ENCODE measurements around the gene BRWD1. TPM values are rescaled to one million over a fixed set of nuclear protein-coding genes. Genes with fewer than 3 reads are reported as not detected.

BRWD1 gene
- total and polyA plus RNA-seq, 7 donors, result 8.3 to 92.5 (median 53.5) TPM

DNA sequence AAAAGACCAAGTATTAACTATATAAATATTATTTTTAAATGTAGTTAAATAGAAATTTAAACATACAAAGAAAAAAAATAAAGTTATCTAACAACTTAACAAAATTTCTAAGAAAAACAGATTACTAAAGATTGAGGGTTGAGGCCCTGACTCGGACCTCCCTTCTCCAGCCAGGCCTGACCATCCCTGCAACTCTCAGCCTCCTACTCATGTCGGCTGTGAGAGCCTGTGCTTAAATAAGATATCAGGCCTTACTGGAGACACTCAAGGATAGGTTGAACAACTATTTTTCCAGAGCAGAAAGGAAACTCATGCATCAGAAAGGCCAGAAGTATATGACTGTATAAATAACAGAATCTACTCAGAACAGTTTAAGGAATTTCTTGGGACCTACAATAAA, 97.1 kb downstream of the BRWD1 start:
- 89 to 97% methylated on average over 2 of the region's 2 CpGs for WGBS, 2 donors
- TF ChIP-seq POLR2AphosphoS5 (IDR thresholded peaks at IDR 0.05), result no peak
- no peak for TF ChIP-seq POLR2A (IDR thresholded peaks at IDR 0.05)
- no peak for TF ChIP-seq EP300 (IDR thresholded peaks at IDR 0.05)
- TF ChIP-seq, protein P1, sequence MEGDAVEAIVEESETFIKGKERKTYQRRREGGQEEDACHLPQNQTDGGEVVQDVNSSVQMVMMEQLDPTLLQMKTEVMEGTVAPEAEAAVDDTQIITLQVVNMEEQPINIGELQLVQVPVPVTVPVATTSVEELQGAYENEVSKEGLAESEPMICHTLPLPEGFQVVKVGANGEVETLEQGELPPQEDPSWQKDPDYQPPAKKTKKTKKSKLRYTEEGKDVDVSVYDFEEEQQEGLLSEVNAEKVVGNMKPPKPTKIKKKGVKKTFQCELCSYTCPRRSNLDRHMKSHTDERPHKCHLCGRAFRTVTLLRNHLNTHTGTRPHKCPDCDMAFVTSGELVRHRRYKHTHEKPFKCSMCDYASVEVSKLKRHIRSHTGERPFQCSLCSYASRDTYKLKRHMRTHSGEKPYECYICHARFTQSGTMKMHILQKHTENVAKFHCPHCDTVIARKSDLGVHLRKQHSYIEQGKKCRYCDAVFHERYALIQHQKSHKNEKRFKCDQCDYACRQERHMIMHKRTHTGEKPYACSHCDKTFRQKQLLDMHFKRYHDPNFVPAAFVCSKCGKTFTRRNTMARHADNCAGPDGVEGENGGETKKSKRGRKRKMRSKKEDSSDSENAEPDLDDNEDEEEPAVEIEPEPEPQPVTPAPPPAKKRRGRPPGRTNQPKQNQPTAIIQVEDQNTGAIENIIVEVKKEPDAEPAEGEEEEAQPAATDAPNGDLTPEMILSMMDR (IDR thresholded peaks at IDR 0.05), result no peak
- no peak for DNase-seq
- Histone ChIP-seq H3K27ac (no peak overlapping the region), H3K4me3 (no peak overlapping the region), H3K36me3 (peaks cover 0 to 71% (median 4%) of the 10 kb centered on the region in 4 donors), H3K9me3 (no peaks in the 10 kb centered on the region), H3K27me3 (no peaks in the 10 kb centered on the region), H3K4me1 (no peaks in the 10 kb centered on the region)
- intact Hi-C loops (cut with DNase I), result no loop called here

DNA sequence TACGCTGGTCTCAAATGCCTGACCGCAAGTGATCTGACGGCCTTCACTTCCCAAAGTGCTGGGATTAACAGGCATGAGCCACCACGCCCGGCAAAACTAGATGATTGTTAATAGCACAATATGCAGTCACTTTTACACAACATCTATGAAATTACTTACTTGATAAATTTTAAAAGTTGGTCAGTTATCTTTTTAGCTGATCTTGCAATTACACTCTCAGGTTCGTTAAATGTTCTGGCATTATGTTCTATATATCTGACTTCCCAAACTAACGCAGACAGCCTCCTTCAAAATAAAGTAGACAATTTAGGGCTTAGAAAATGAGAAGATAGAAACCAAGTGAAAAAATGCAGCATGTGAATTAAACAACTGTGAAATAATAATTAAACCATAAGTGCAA, 98.4 kb downstream of the BRWD1 start:
- WGBS, 2 donors, result 95 to 96% methylated on average over 7 of the region's 7 CpGs
- intact Hi-C loops (cut with DNase I), result no loop called here
- no peaks in the 10 kb centered on the region for H3K4me1 ChIP-seq
- no peaks in the 10 kb centered on the region for H3K9me3 ChIP-seq
- H3K4me3 ChIP-seq, result no peak overlapping the region
- no peak for DNase-seq
- no peaks in the 10 kb centered on the region for H3K27me3 ChIP-seq
- TF ChIP-seq POLR2AphosphoS5 (IDR thresholded peaks at IDR 0.05) (no peak), EP300 (IDR thresholded peaks at IDR 0.05) (no peak), POLR2A (IDR thresholded peaks at IDR 0.05) (no peak)
- TF ChIP-seq, protein P1 (IDR thresholded peaks at IDR 0.05), result no peak
- no peak overlapping the region for H3K27ac ChIP-seq
- peaks cover 0 to 75% (median 6%) of the 10 kb centered on the region in 4 donors for H3K36me3 ChIP-seq

DNA sequence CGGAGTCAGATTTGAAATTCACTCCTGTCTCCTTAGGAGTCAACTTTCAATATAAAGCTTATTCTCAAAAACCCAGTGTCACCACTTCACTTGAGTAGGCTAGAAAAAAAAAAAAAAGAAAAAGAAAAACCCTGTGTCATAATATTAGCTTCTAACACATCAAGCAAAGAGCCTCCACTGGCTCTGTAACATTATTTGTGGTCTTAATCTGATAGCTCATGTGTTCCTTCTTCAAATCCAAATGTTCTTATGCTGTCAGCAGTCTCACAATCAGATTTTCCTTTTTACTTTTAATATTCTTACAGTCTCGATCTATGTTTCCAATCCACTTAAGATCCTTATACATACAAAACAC, 104.1 kb downstream of the BRWD1 start:
- Histone ChIP-seq H3K4me3 (no peak overlapping the region), H3K9me3 (no peaks in the 10 kb centered on the region), H3K27ac (no peak overlapping the region), H3K36me3 (peaks cover 15 to 83% (median 30%) of the 10 kb centered on the region in 4 donors), H3K27me3 (no peaks in the 10 kb centered on the region), H3K4me1 (no peaks in the 10 kb centered on the region)
- no peak for TF ChIP-seq POLR2AphosphoS5 (IDR thresholded peaks at IDR 0.05)
- TF ChIP-seq, protein P1 (IDR thresholded peaks at IDR 0.05), result no peak
- no peak for TF ChIP-seq POLR2A (IDR thresholded peaks at IDR 0.05)
- no peak for TF ChIP-seq EP300 (IDR thresholded peaks at IDR 0.05)
- WGBS, 2 donors, result 64 to 71% methylated on average over 2 of the region's 2 CpGs
- intact Hi-C loops (cut with DNase I), result no loop called here
- no peak for DNase-seq

DNA sequence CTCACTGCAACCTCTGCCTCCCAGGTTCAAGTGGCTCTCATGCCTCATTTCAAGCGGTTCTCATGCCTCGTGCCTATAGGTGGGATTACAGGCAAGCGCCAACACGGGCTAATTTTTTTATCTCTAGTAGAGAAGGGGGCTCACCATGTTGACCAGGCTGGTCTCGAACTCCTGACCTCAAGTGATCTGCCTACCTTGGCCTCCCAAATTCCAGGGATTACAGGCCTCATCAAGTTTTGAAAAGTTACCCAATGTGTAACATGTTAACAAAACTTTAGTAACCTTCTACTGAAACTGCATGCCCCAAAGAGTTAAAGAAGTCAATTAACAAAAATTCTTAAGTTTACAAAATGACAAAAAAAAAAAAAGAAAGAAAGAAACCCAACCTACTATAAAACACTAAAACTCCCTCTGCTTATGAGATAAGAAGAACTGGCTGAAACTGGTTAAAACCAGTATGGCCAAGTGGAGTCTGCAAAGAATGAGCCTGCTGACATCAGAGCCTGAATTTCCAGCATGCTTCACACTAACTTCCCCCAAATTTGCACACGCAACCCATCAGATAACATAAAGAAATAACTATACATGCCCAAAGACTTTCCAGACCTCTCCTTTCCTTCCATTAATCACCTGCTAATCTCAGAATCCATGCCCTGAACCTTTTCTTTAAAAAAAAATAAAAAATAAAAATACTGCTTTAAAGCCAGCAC, 104.7 kb downstream of the BRWD1 start:
- no peak overlapping the region for H3K4me3 ChIP-seq
- intact Hi-C loops (cut with DNase I), result no loop called here
- no peaks in the 10 kb centered on the region for H3K27me3 ChIP-seq
- TF ChIP-seq POLR2A (IDR thresholded peaks at IDR 0.05) (no peak), POLR2AphosphoS5 (IDR thresholded peaks at IDR 0.05) (no peak), EP300 (IDR thresholded peaks at IDR 0.05) (no peak)
- TF ChIP-seq, protein P1 (IDR thresholded peaks at IDR 0.05), result no peak
- no peak overlapping the region for H3K27ac ChIP-seq
- WGBS, 2 donors, result 63 to 84% methylated on average over 6 of the region's 6 CpGs
- peaks cover 15 to 86% (median 30%) of the 10 kb centered on the region in 4 donors for H3K36me3 ChIP-seq
- no peaks in the 10 kb centered on the region for H3K9me3 ChIP-seq
- no peaks in the 10 kb centered on the region for H3K4me1 ChIP-seq
- no peak for DNase-seq

DNA sequence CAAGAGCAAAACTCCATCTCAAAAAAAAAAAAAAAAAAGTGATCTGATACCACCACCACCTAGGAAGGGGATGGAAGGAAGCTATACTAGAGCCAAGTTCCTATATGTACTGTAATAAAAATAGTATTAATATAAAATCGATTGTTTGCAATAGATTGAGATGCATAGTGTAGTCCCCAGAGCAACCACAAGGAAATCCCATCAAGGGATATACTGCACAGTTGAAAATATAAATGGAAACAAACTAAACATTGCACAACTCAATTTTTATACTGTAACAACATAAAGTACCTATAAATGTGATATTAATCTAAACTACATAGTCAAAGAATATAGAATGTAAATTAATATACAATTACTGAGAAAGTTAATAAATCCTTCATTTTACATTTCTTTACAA, 109.3 kb downstream of the BRWD1 start:
- no peak overlapping the region for H3K4me3 ChIP-seq
- WGBS, 2 donors, result 63 to 88% methylated on average over 1 of the region's 1 CpG
- H3K27ac ChIP-seq, result no peak overlapping the region
- intact Hi-C loops (cut with DNase I), result no loop called here
- H3K36me3 ChIP-seq, result peaks cover 23 to 88% (median 41%) of the 10 kb centered on the region in 4 donors
- DNase-seq, result no peak
- H3K9me3 ChIP-seq, result no peaks in the 10 kb centered on the region
- H3K27me3 ChIP-seq, result no peaks in the 10 kb centered on the region
- TF ChIP-seq, protein P1 (IDR thresholded peaks at IDR 0.05), result no peak
- TF ChIP-seq POLR2A (IDR thresholded peaks at IDR 0.05), result no peak
- no peak for TF ChIP-seq POLR2AphosphoS5 (IDR thresholded peaks at IDR 0.05)
- no peak for TF ChIP-seq EP300 (IDR thresholded peaks at IDR 0.05)
- H3K4me1 ChIP-seq, result peaks cover 0 to 8% (median 0%) of the 10 kb centered on the region in 4 donors

Data from sigmoid colon (tissue), 7 donors.